Breast epithelium (tissue), 4 donors: ENCODE measurements around the gene TAF4B. TPM values are rescaled to one million over a fixed set of nuclear protein-coding genes. Genes with fewer than 3 reads are reported as not detected.

ENCODE experiments used
- DNase-seq, 2 donors: peaks; one replicate each; pipeline ENCODE4 v3.0.0-alpha.2; 2019; ENCODE audit warnings: low spot score in 2 of 2
- H3K27ac ChIP-seq, 2 donors: fragments of 200-600 bp; sonication (generic) in 1 of 2; one replicate each; pipeline ENCODE4 v1.5.1; 2016 to 2019; ENCODE audit warnings: mild to moderate bottlenecking in 1 of 2
- H3K27me3 ChIP-seq, 2 donors: fragments of 200-600 bp; sonication (generic) in 1 of 2; one replicate each; pipeline versions ENCODE4 v1.5.1 to v1.6.0; 2017 to 2019; ENCODE audit warnings: control low read depth in 1 of 2, mild to moderate bottlenecking in 1 of 2
- H3K36me3 ChIP-seq: fragments of 200-600 bp; one replicate; pipeline ENCODE4 v1.5.1; 2019
- H3K4me1 ChIP-seq, 2 donors: fragments of 200-600 bp; sonication (generic); one replicate each; pipeline ENCODE4 v1.5.1; 2016 to 2019; ENCODE audit warnings: control low read depth in 1 of 2
- H3K4me3 ChIP-seq, 3 donors: fragments of 200-600 bp; sonication (generic); 1 replicate in 2 of 3; 2 replicates in 1 of 3; pipeline ENCODE4 v1.5.1; 2016 to 2019; ENCODE audit warnings: mild to moderate bottlenecking in 3 of 3, moderate library complexity in 2 of 3
- H3K9me3 ChIP-seq, 2 donors: fragments of 200-600 bp; sonication (generic) in 1 of 2; one replicate each; pipeline ENCODE4 v1.5.1; 2016 to 2019; ENCODE audit warnings: control low read depth in 1 of 2
- CTCF ChIP-seq, 3 donors: fragments of 450-650 bp; IDR thresholded peaks; one replicate each; pipeline ENCODE4 v1.5.1; 2016 to 2017; ENCODE audit warnings: antibody characterized with exemption in 3 of 3, mild to moderate bottlenecking in 3 of 3, moderate library complexity in 3 of 3
- POLR2A ChIP-seq: fragments of 450-650 bp; IDR thresholded peaks from one replicate; pipeline ENCODE4 v1.6.1; 2016; ENCODE audit warnings: antibody characterized with exemption, mild to moderate bottlenecking, moderate library complexity
- POLR2AphosphoS5 ChIP-seq, 3 donors: sonication (generic); formaldehyde crosslinking; IDR thresholded peaks; one replicate each; pipeline ENCODE4 v1.6.1; 2017; ENCODE audit warnings: antibody characterized with exemption in 3 of 3
- intact Hi-C: fragments of 100-400 bp; cut with DNase I; formaldehyde crosslinking; loops from one replicate; pipeline ENCODE4 v1.15.1; 2023; ENCODE audit warnings: low total_unique reads
- total RNA-seq, 3 donors: library from RNA; depleted of rRNA; stranded (reverse); fragments of >200 nt; gene quantifications; one replicate each; pipeline ENCODE4 v1.1.0, GENCODE V29; 2016

The TAF4B gene
- total RNA-seq, 3 donors from 2014 or later: 13.6 to 16.8 (median 14.1) TPM

GRCh38 chr18:26425148-26425531, 198.9 kb downstream of the TAF4B start:
- no peak overlapping the region for H3K4me3 ChIP-seq
- intact Hi-C loops: no loop called here
- DNase-seq: no peak
- no peak overlapping the region for H3K27ac ChIP-seq
- TF ChIP-seq POLR2AphosphoS5 (IDR thresholded peaks at IDR 0.05) (no peak), CTCF (IDR thresholded peaks at IDR 0.05) (no peak), POLR2A (no peak)
- no peaks in the 10 kb centered on the region for H3K9me3 ChIP-seq
- no peaks in the 10 kb centered on the region for H3K27me3 ChIP-seq
- H3K36me3 ChIP-seq: no peaks in the 10 kb centered on the region
- H3K4me1 ChIP-seq: no peaks in the 10 kb centered on the region

- DNase-seq: no peak
- Histone ChIP-seq H3K36me3 (no peaks in the 10 kb centered on the region), H3K4me1 (no peaks in the 10 kb centered on the region), H3K4me3 (no peak overlapping the region), H3K27ac (no peak overlapping the region), H3K27me3 (no peaks in the 10 kb centered on the region), H3K9me3 (no peaks in the 10 kb centered on the region)
- intact Hi-C loops: no loop called here
- TF ChIP-seq CTCF (IDR thresholded peaks at IDR 0.05) (no peak), POLR2AphosphoS5 (IDR thresholded peaks at IDR 0.05) (no peak), POLR2A (no peak)
These were observed 203.4 kb downstream of the TAF4B start for GRCh38 chr18:26429535-26430226.

DNA sequence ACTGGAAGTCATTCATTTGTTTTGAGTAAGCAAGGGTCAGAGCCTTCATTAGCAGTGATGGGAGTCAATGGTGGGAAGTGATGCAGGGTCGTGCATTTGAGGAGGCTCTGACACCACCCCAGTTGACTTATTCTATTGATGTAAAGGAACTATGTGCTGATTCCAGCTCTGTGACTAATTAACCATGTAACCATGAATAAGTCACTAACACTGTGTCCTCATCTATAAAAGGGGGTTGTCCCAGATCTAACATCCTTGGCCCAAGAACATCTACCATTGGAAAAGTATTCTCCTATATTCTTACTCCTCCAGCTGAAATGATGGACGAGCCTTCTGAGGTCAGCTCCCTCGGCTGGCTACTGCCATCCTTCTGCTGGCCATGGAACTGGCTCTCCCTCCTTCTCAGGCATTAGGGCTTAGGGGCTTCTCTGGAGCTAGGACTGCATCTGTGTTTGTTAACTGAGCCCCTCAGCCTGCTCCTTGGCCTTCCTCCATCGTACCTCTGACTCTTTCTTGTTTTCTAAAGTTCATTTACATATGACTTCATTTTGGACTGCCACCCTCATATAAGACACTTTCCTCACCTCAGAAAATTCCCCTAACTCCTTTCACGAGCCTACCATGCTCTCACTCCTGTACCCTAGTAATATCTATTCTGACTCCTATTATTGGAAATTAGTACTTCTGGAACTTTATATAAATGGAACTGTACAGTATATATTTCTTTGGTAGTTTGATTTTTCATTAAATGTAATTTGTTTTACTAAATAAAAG, 206.6 kb downstream of the TAF4B start:
- TF ChIP-seq CTCF (IDR thresholded peaks at IDR 0.05) (no peak), POLR2A (no peak), POLR2AphosphoS5 (IDR thresholded peaks at IDR 0.05) (no peak)
- Histone ChIP-seq H3K36me3 (no peaks in the 10 kb centered on the region), H3K27ac (no peak overlapping the region), H3K27me3 (no peaks in the 10 kb centered on the region), H3K9me3 (no peaks in the 10 kb centered on the region), H3K4me1 (no peaks in the 10 kb centered on the region), H3K4me3 (no peak overlapping the region)
- intact Hi-C loops: no loop called here
- no peak for DNase-seq

- H3K27ac ChIP-seq: no peak overlapping the region
- DNase-seq: no peak
- H3K9me3 ChIP-seq: no peaks in the 10 kb centered on the region
- intact Hi-C loops: no loop called here
- H3K36me3 ChIP-seq: no peaks in the 10 kb centered on the region
- TF ChIP-seq CTCF (IDR thresholded peaks at IDR 0.05) (no peak), POLR2AphosphoS5 (IDR thresholded peaks at IDR 0.05) (no peak), POLR2A (no peak)
- H3K27me3 ChIP-seq: no peaks in the 10 kb centered on the region
- no peaks in the 10 kb centered on the region for H3K4me1 ChIP-seq
- no peak overlapping the region for H3K4me3 ChIP-seq
These were observed 208.6 kb downstream of the TAF4B start for GRCh38 chr18:26434887-26435286.

DNA sequence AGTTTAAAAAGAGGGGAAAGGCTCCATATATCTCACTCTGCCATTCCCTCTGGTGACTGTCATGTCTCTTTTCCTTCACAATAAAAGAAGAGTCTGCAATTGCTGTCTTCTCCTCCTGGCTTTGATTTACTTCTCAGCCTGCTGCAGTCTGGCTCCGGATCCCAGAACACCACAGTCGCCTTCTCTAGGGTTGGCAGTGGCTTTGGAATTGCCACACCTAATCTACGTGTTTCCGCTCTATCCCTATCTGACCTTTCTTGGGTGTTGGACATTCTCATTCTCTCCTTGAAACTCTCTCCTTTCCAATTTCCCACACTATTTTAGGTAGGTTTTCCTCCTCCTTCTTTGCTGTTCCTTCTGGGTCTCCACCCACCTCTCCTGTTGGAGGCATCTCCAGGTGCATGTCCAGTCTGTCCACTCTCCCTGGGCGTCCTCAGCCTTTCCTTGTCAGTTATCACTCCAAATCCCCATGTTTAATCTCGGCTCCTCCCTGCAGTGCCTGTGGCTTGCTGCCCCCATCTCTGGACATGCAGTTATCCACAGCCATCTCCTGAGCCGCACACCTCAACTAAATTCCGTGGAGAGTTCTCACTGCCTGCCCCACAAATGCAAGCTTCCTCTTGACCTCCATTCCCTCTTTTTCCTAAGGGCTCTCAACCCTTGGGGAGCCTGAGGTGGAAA, 209.3 kb downstream of the TAF4B start:
- no peak overlapping the region for H3K4me3 ChIP-seq
- no peaks in the 10 kb centered on the region for H3K9me3 ChIP-seq
- TF ChIP-seq POLR2A (no peak), CTCF (IDR thresholded peaks at IDR 0.05) (no peak), POLR2AphosphoS5 (IDR thresholded peaks at IDR 0.05) (no peak)
- no peaks in the 10 kb centered on the region for H3K4me1 ChIP-seq
- H3K36me3 ChIP-seq: no peaks in the 10 kb centered on the region
- H3K27ac ChIP-seq: no peak overlapping the region
- H3K27me3 ChIP-seq: no peaks in the 10 kb centered on the region
- DNase-seq: no peak
- intact Hi-C loops: no loop called here
